ENCODE measurements around the gene LSM4.

Gene LSM4

GRCh38 chr19:18348171-18348570 is 25.3 kb upstream of the LSM4 start:
- TF ChIP-seq, protein P1, sequence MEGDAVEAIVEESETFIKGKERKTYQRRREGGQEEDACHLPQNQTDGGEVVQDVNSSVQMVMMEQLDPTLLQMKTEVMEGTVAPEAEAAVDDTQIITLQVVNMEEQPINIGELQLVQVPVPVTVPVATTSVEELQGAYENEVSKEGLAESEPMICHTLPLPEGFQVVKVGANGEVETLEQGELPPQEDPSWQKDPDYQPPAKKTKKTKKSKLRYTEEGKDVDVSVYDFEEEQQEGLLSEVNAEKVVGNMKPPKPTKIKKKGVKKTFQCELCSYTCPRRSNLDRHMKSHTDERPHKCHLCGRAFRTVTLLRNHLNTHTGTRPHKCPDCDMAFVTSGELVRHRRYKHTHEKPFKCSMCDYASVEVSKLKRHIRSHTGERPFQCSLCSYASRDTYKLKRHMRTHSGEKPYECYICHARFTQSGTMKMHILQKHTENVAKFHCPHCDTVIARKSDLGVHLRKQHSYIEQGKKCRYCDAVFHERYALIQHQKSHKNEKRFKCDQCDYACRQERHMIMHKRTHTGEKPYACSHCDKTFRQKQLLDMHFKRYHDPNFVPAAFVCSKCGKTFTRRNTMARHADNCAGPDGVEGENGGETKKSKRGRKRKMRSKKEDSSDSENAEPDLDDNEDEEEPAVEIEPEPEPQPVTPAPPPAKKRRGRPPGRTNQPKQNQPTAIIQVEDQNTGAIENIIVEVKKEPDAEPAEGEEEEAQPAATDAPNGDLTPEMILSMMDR (IDR thresholded peaks at IDR 0.05; ENCODE audit: extremely low read depth, missing control alignments): no peak
- no peak for DNase-seq (ENCODE audit: low spot score)

DNA sequence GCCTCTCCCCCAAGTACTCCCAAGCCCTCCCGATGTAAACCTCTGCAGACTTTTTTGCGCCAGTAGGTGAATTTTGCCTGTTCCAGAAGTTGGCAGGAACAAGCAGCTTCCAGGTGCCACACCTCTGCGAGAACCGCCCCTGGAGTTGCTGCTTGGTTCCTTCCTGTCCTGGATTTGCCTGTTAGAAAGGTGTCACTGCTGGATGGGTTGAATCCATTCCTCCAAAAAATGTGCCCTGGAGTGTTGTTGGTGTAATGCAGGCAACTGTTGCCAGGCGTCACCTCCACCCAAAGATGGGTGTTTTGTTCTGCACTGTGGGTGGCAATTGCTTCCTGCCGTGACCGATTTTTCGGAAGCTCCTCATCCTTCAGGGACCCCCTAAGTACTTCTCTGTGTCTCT is 23.2 kb upstream of the LSM4 start:
- DNase-seq (ENCODE audit: low spot score): no peak
- TF ChIP-seq, protein P1 (IDR thresholded peaks at IDR 0.05; ENCODE audit: extremely low read depth, missing control alignments): no peak

- no peak for DNase-seq (ENCODE audit: low spot score)
- TF ChIP-seq, protein P1 (IDR thresholded peaks at IDR 0.05; ENCODE audit: extremely low read depth, missing control alignments): no peak
Measured at GRCh38 chr19:18345296-18345695, 22.4 kb upstream of the LSM4 start.

- TF ChIP-seq, protein P1 (IDR thresholded peaks at IDR 0.05; ENCODE audit: extremely low read depth, missing control alignments): no peak
- DNase-seq (ENCODE audit: low spot score): no peak
Measured at GRCh38 chr19:18344582-18344950, 21.7 kb upstream of the LSM4 start.

- no peak for DNase-seq (ENCODE audit: low spot score)
- TF ChIP-seq, protein P1 (IDR thresholded peaks at IDR 0.05; ENCODE audit: extremely low read depth, missing control alignments): no peak
Measured at GRCh38 chr19:18342090-18342632, 19.3 kb upstream of the LSM4 start.

GRCh38 chr19:18340990-18341868 is 18.4 kb upstream of the LSM4 start:
- TF ChIP-seq, protein P1 (IDR thresholded peaks at IDR 0.05; ENCODE audit: extremely low read depth, missing control alignments): no peak
- DNase-seq (ENCODE audit: low spot score): peak; percentile 88

DNA sequence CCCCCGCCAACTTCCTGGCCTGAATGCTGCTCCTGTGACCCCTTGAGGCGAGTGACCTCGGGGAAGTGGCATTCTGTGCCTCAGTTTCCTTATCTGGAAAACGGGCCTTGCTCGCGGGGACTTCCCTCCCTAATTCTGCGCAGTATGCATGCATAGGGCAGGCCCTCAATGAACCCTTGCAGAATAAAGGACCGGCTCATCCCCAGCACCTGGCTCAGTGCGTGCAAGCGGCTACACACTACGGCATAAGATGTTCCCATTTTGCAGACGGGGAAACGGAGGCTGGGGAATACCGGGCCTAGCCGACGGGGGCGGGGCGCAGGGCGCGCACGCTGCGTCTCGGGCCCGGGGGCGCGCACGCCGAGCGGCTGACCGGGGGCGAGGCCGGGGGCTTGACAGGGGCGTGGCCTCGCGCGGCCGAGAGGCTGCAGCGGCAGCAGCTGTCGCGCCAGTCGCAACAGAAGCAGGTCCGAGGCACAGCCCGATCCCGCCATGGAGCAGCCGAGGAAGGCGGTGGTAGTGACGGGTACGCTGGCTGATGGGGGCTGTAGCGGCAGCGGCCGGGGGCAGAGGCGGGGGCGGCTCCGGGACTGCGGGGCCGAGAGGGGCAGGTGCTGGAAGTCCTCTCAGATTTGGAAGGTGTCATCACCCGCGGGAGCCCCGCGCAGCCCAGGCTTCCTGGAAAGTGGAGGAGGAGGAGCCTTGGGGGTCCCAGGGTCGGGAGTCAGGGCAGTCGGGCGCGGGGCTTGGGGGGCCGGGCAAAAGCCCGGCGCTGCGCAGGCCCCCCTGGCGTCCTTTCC is 17.5 kb upstream of the LSM4 start, which contains the start of gene PGPEP1:
PGPEP1 (plus strand) TSS at position 409 of the 800 bp plus-strand sequence; CDS start at position 493, 84 bp downstream.
- peak; percentile 92 for DNase-seq (ENCODE audit: low spot score)
- TF ChIP-seq, protein P1 (IDR thresholded peaks at IDR 0.05; ENCODE audit: extremely low read depth, missing control alignments): no peak
